ENCODE data around the gene VPS13D.

DNA sequence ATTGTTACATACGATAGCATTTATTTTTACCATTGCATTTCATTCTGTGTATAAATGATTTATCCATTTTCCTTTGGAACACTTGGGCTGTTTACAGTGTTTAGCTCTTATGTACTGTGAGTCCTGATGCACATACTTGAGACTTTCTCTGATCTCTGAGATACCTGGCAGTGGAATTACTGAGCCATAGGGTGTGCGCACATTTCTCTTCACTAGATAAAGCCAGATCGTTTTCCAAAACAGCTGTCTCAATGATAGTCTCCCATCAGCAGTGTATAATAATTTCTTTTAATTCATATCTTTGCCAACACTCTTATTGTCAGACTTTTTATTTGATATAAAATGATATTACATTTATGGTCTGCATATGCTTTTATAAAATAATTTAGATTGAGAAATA lies 66.2 kb downstream of the VPS13D start:
- TF ChIP-seq, protein P1, sequence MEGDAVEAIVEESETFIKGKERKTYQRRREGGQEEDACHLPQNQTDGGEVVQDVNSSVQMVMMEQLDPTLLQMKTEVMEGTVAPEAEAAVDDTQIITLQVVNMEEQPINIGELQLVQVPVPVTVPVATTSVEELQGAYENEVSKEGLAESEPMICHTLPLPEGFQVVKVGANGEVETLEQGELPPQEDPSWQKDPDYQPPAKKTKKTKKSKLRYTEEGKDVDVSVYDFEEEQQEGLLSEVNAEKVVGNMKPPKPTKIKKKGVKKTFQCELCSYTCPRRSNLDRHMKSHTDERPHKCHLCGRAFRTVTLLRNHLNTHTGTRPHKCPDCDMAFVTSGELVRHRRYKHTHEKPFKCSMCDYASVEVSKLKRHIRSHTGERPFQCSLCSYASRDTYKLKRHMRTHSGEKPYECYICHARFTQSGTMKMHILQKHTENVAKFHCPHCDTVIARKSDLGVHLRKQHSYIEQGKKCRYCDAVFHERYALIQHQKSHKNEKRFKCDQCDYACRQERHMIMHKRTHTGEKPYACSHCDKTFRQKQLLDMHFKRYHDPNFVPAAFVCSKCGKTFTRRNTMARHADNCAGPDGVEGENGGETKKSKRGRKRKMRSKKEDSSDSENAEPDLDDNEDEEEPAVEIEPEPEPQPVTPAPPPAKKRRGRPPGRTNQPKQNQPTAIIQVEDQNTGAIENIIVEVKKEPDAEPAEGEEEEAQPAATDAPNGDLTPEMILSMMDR (IDR thresholded peaks at IDR 0.05): no peak
- TF ChIP-seq POLR2A (IDR thresholded peaks at IDR 0.05): no peak

All from Peyer's patch (tissue), 4 donors.